ENCODE data around the gene COL12A1.

The COL12A1 gene

DNA sequence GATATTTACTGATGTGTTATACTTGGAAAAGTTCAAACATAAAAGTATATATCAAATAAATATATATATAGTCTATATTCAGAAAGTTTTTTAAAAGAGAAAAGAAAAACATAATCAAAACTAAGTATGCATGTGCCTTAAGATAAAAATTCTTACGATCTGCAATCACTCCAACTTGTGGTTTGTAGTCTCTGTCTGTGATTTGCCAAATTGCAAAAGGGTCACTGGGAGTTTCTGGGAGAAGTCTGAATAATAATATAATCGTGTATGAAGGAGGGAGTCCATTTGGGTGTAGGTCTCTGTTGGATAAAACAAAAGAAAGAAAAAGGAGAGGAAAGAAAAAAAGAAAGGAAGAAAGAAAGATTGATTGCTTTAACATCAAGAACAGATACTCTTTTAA, 92.4 kb downstream of the COL12A1 start:
- H3K4me1 ChIP-seq (ENCODE audit: control insufficient read depth in 1 of 2, insufficient read depth in 2 of 2, low read length in 2 of 2) = peaks cover 0 to 16% of the 10 kb centered on the region in 2 donors

GRCh38 chr6:75109765-75110164, 96.1 kb downstream of the COL12A1 start:
- Histone ChIP-seq H3K4me1 (ENCODE audit: control insufficient read depth in 1 of 2, insufficient read depth in 2 of 2, low read length in 2 of 2) (peaks cover 0 to 9% of the 10 kb centered on the region in 2 donors), H3K36me3 (ENCODE audit: control insufficient read depth in 1 of 2, insufficient read depth in 2 of 2, low read length in 2 of 2) (peaks cover 12 to 14% of the 10 kb centered on the region in 2 donors), H3K9me3 (ENCODE audit: control insufficient read depth in 1 of 2, low read length in 2 of 2) (no peaks in the 10 kb centered on the region), H3K4me3 (ENCODE audit: low read depth in 1 of 2, low read length in 2 of 2) (no peak overlapping the region), H3K27me3 (ENCODE audit: low read depth, low read length) (no peaks in the 10 kb centered on the region), H3K27ac (ENCODE audit: low read length) (no peak overlapping the region)

More for the DNA sequence above, 92.4 kb downstream of the COL12A1 start:
- Histone ChIP-seq H3K27me3 (ENCODE audit: low read depth, low read length) (no peaks in the 10 kb centered on the region), H3K27ac (ENCODE audit: low read length) (no peak overlapping the region), H3K9me3 (ENCODE audit: control insufficient read depth in 1 of 2, low read length in 2 of 2) (no peaks in the 10 kb centered on the region), H3K36me3 (ENCODE audit: control insufficient read depth in 1 of 2, insufficient read depth in 2 of 2, low read length in 2 of 2) (peaks cover 8 to 9% of the 10 kb centered on the region in 2 donors), H3K4me3 (ENCODE audit: low read depth in 1 of 2, low read length in 2 of 2) (no peak overlapping the region)

DNA sequence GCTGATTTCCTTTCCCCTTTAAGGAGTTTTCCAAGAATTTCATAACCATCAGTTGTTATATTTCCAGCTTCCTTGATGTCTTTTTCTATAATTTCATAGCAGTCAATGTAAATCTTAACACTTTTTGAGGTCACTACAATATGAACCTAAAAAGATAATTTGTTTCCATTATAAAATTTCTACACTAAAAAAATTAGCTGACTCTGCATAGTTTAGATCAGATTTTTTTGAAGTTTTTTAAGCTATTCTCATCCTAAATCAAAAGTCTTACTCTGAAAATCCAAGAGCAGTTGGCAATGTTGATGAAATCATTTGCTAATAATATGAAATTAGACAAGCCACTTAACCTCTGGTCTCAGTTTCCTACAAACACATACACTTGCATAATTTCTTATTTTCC, 96.8 kb downstream of the COL12A1 start:
- H3K9me3 ChIP-seq (ENCODE audit: control insufficient read depth in 1 of 2, low read length in 2 of 2) = no peaks in the 10 kb centered on the region
- peaks cover 12 to 20% of the 10 kb centered on the region in 2 donors for H3K36me3 ChIP-seq (ENCODE audit: control insufficient read depth in 1 of 2, insufficient read depth in 2 of 2, low read length in 2 of 2)
- no peak overlapping the region for H3K27ac ChIP-seq (ENCODE audit: low read length)
- peaks cover 0 to 9% of the 10 kb centered on the region in 2 donors for H3K4me1 ChIP-seq (ENCODE audit: control insufficient read depth in 1 of 2, insufficient read depth in 2 of 2, low read length in 2 of 2)
- no peak overlapping the region for H3K4me3 ChIP-seq (ENCODE audit: low read depth in 1 of 2, low read length in 2 of 2)
- no peaks in the 10 kb centered on the region for H3K27me3 ChIP-seq (ENCODE audit: low read depth, low read length)

DNA sequence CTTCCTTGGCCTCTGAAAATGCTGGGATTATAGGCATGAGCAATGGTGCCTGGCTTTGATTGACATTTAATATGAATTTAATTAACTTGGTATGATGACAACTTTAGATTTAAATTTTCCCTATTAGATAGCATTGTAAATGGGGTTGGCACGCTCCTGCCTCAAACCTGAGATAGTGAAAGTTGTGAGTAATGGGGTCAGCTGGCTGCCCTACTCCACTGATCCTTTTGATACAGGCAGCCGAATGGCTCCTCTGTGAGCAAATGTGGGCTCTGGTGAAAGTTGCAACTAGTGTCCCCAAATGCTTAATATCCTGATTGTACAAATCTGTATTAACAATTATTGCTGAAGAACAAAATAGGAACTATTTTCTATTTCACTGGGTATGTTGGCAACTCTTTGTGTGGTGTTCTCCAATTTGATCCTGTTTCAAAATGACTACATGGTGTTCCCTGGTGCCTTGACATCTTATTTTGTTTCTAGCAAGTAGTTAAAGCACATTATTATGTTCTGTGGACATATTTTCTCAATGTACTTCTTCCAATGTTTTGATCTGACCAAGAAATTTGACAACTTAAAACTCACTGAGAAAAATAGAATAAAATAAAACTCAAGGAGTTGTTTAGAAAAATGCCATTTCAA, 97.4 kb downstream of the COL12A1 start:
- Histone ChIP-seq H3K9me3 (ENCODE audit: control insufficient read depth in 1 of 2, low read length in 2 of 2) (no peaks in the 10 kb centered on the region), H3K27me3 (ENCODE audit: low read depth, low read length) (no peaks in the 10 kb centered on the region), H3K4me1 (ENCODE audit: control insufficient read depth in 1 of 2, insufficient read depth in 2 of 2, low read length in 2 of 2) (peaks cover 0 to 9% of the 10 kb centered on the region in 2 donors), H3K27ac (ENCODE audit: low read length) (no peak overlapping the region), H3K36me3 (ENCODE audit: control insufficient read depth in 1 of 2, insufficient read depth in 2 of 2, low read length in 2 of 2) (peaks cover 12 to 21% of the 10 kb centered on the region in 2 donors), H3K4me3 (ENCODE audit: low read depth in 1 of 2, low read length in 2 of 2) (no peak overlapping the region)

GRCh38 chr6:75107913-75108312, 97.9 kb downstream of the COL12A1 start:
- Histone ChIP-seq H3K36me3 (ENCODE audit: control insufficient read depth in 1 of 2, insufficient read depth in 2 of 2, low read length in 2 of 2) (peaks cover 12 to 25% of the 10 kb centered on the region in 2 donors), H3K4me1 (ENCODE audit: control insufficient read depth in 1 of 2, insufficient read depth in 2 of 2, low read length in 2 of 2) (peaks cover 0 to 9% of the 10 kb centered on the region in 2 donors), H3K27ac (ENCODE audit: low read length) (no peak overlapping the region)

DNA sequence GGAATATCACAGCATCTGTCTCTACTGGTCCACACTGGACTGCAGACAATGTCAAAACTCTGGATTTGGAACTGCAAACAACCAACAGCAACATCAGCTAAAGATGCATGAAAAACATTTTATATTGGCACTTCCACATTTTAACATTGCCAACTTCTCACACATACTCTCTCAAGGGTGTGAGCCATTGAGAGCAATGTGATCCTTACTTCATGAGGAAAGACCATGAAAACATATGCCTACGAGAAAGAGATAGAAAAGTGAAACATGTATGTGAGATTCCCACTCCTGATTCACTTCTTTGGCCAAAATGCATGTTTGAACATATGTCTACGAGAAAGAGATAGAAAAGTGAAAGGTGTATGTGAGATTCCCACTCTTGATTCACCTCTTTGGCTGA, 99.4 kb downstream of the COL12A1 start:
- Histone ChIP-seq H3K27ac (ENCODE audit: low read length) (no peak overlapping the region), H3K9me3 (ENCODE audit: control insufficient read depth in 1 of 2, low read length in 2 of 2) (no peaks in the 10 kb centered on the region), H3K36me3 (ENCODE audit: control insufficient read depth in 1 of 2, insufficient read depth in 2 of 2, low read length in 2 of 2) (peaks cover 12 to 31% of the 10 kb centered on the region in 2 donors), H3K4me1 (ENCODE audit: control insufficient read depth in 1 of 2, insufficient read depth in 2 of 2, low read length in 2 of 2) (peaks cover 0 to 9% of the 10 kb centered on the region in 2 donors), H3K27me3 (ENCODE audit: low read depth, low read length) (no peaks in the 10 kb centered on the region), H3K4me3 (ENCODE audit: low read depth in 1 of 2, low read length in 2 of 2) (no peak overlapping the region)

More at GRCh38 chr6:75107913-75108312, 97.9 kb downstream of the COL12A1 start:
- Histone ChIP-seq H3K4me3 (ENCODE audit: low read depth in 1 of 2, low read length in 2 of 2) (no peak overlapping the region), H3K9me3 (ENCODE audit: control insufficient read depth in 1 of 2, low read length in 2 of 2) (no peaks in the 10 kb centered on the region), H3K27me3 (ENCODE audit: low read depth, low read length) (no peaks in the 10 kb centered on the region)

DNA sequence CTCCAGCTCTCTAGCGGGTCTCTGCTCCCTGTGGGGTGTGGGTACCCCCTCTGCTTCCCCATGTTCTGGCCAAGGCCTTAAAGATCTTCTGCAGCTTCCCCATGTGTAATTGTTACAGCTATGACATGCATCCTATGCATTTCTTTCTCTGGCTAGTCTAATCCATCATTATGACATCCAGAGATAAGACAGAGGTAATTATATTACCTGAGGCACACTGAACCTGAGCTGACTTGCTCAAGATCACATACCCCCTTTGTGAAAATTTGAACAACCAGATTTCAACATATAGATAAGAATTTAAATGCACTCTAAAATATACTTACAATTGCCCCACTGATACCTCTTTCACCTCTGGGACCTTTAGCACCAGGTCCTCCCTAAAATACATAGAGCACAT, 102.4 kb downstream of the COL12A1 start:
- H3K9me3 ChIP-seq (ENCODE audit: control insufficient read depth in 1 of 2, low read length in 2 of 2) = no peaks in the 10 kb centered on the region
- H3K27me3 ChIP-seq (ENCODE audit: low read depth, low read length) = no peaks in the 10 kb centered on the region
- H3K36me3 ChIP-seq (ENCODE audit: control insufficient read depth in 1 of 2, insufficient read depth in 2 of 2, low read length in 2 of 2) = peaks cover 21 to 48% of the 10 kb centered on the region in 2 donors
- H3K4me3 ChIP-seq (ENCODE audit: low read depth in 1 of 2, low read length in 2 of 2) = no peak overlapping the region
- H3K4me1 ChIP-seq (ENCODE audit: control insufficient read depth in 1 of 2, insufficient read depth in 2 of 2, low read length in 2 of 2) = peaks cover 10 to 11% of the 10 kb centered on the region in 2 donors
- no peak overlapping the region for H3K27ac ChIP-seq (ENCODE audit: low read length)

GRCh38 chr6:75102301-75102700, 103.6 kb downstream of the COL12A1 start:
- Histone ChIP-seq H3K4me3 (ENCODE audit: low read depth in 1 of 2, low read length in 2 of 2) (no peak overlapping the region), H3K27me3 (ENCODE audit: low read depth, low read length) (no peaks in the 10 kb centered on the region), H3K9me3 (ENCODE audit: control insufficient read depth in 1 of 2, low read length in 2 of 2) (no peaks in the 10 kb centered on the region), H3K36me3 (ENCODE audit: control insufficient read depth in 1 of 2, insufficient read depth in 2 of 2, low read length in 2 of 2) (peaks cover 21 to 48% of the 10 kb centered on the region in 2 donors), H3K4me1 (ENCODE audit: control insufficient read depth in 1 of 2, insufficient read depth in 2 of 2, low read length in 2 of 2) (peaks cover 11 to 13% of the 10 kb centered on the region in 2 donors), H3K27ac (ENCODE audit: low read length) (no peak overlapping the region)

DNA sequence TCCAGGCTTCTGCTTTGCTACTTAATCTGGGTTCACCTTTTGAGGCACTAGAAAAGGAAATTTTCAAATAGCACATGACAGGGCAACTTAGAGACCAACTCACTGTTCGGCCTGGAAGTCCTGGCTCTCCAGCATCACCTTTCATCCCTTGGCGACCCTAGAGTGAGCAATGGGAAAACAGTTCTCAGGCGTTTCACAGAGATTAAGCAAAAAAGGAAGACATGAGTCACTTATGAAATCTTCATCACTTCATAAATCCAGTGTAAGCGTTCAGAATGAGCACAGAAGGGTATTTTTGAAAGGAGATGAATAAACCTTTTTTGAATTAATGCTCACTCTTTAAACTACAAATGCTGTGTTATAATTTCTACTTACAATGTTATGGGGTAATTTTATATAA, 104.0 kb downstream of the COL12A1 start:
- Histone ChIP-seq H3K36me3 (ENCODE audit: control insufficient read depth in 1 of 2, insufficient read depth in 2 of 2, low read length in 2 of 2) (peaks cover 21 to 51% of the 10 kb centered on the region in 2 donors), H3K4me1 (ENCODE audit: control insufficient read depth in 1 of 2, insufficient read depth in 2 of 2, low read length in 2 of 2) (peaks cover 11 to 17% of the 10 kb centered on the region in 2 donors), H3K27me3 (ENCODE audit: low read depth, low read length) (no peaks in the 10 kb centered on the region), H3K9me3 (ENCODE audit: control insufficient read depth in 1 of 2, low read length in 2 of 2) (no peaks in the 10 kb centered on the region), H3K27ac (ENCODE audit: low read length) (no peak overlapping the region), H3K4me3 (ENCODE audit: low read depth in 1 of 2, low read length in 2 of 2) (no peak overlapping the region)

GRCh38 chr6:75098709-75099108, 107.1 kb downstream of the COL12A1 start:
- Histone ChIP-seq H3K4me3 (ENCODE audit: low read depth in 1 of 2, low read length in 2 of 2) (no peak overlapping the region), H3K4me1 (ENCODE audit: control insufficient read depth in 1 of 2, insufficient read depth in 2 of 2, low read length in 2 of 2) (peaks cover 11 to 30% of the 10 kb centered on the region in 2 donors), H3K36me3 (ENCODE audit: control insufficient read depth in 1 of 2, insufficient read depth in 2 of 2, low read length in 2 of 2) (peaks cover 9 to 31% of the 10 kb centered on the region in 2 donors), H3K9me3 (ENCODE audit: control insufficient read depth in 1 of 2, low read length in 2 of 2) (no peaks in the 10 kb centered on the region), H3K27ac (ENCODE audit: low read length) (peak overlapping the region; percentile 63), H3K27me3 (ENCODE audit: low read depth, low read length) (no peaks in the 10 kb centered on the region)

- H3K27ac ChIP-seq (ENCODE audit: low read length) = no peak overlapping the region
Measured at GRCh38 chr6:75096966-75097365, 108.9 kb downstream of the COL12A1 start.

More at GRCh38 chr6:75096966-75097365, 108.9 kb downstream of the COL12A1 start:
- H3K9me3 ChIP-seq (ENCODE audit: control insufficient read depth in 1 of 2, low read length in 2 of 2) = no peaks in the 10 kb centered on the region
- peaks cover 11 to 30% of the 10 kb centered on the region in 2 donors for H3K4me1 ChIP-seq (ENCODE audit: control insufficient read depth in 1 of 2, insufficient read depth in 2 of 2, low read length in 2 of 2)
- no peaks in the 10 kb centered on the region for H3K27me3 ChIP-seq (ENCODE audit: low read depth, low read length)
- H3K36me3 ChIP-seq (ENCODE audit: control insufficient read depth in 1 of 2, insufficient read depth in 2 of 2, low read length in 2 of 2) = peaks cover 9 to 25% of the 10 kb centered on the region in 2 donors
- no peak overlapping the region for H3K4me3 ChIP-seq (ENCODE audit: low read depth in 1 of 2, low read length in 2 of 2)
